Parathyroid adenoma (tissue), 2 donors: Measurements from ENCODE around the gene COPZ1.

Experiments
- H2AFZ ChIP-seq: fragments of 300-600 bp; sonication (generic); one replicate; pipeline ENCODE4 v1.7.0; 2017; ENCODE audit warnings: antibody characterized with exemption, mild to moderate bottlenecking
- H3K27ac ChIP-seq: fragments of 300-600 bp; sonication (generic); one replicate; pipeline ENCODE4 v1.7.0; 2017
- H3K27me3 ChIP-seq: fragments of 300-600 bp; sonication (generic); one replicate; pipeline ENCODE4 v1.7.0; 2017; ENCODE audit warnings: low read length; ENCODE audit not compliant: control insufficient read depth, insufficient read depth
- H3K36me3 ChIP-seq: fragments of 300-600 bp; sonication (generic); one replicate; pipeline ENCODE4 v1.7.0; 2017; ENCODE audit warnings: low read length; ENCODE audit not compliant: control insufficient read depth, insufficient read depth
- H3K4me1 ChIP-seq: fragments of 300-600 bp; sonication (generic); one replicate; pipeline ENCODE4 v1.7.0; 2017; ENCODE audit warnings: control low read depth
- H3K4me2 ChIP-seq: fragments of 300-600 bp; sonication (generic); one replicate; pipeline ENCODE4 v1.7.0; 2017; ENCODE audit warnings: low read length
- H3K4me3 ChIP-seq: fragments of 300-600 bp; sonication (generic); one replicate; pipeline ENCODE4 v1.7.0; 2017; ENCODE audit warnings: low read depth, low read length
- H3K79me2 ChIP-seq: fragments of 300-600 bp; sonication (generic); one replicate; pipeline ENCODE4 v1.7.0; 2017; ENCODE audit warnings: control low read depth
- H3K9ac ChIP-seq: fragments of 300-600 bp; sonication (generic); one replicate; pipeline ENCODE4 v1.7.0; 2017; ENCODE audit warnings: mild to moderate bottlenecking
- H3K9me3 ChIP-seq: fragments of 300-600 bp; sonication (generic); one replicate; pipeline ENCODE4 v1.7.0; 2017; ENCODE audit warnings: low read length; ENCODE audit not compliant: control insufficient read depth
- TF ChIP-seq, protein P1 (sequence below): fragments of 300-600 bp; sonication (generic); IDR thresholded peaks from one replicate; pipeline ENCODE4 v1.7.0; 2017; ENCODE audit warnings: antibody characterized with exemption, mild to moderate bottlenecking
- donor health status: primary hyperparathyroidism.

COPZ1 gene

DNA sequence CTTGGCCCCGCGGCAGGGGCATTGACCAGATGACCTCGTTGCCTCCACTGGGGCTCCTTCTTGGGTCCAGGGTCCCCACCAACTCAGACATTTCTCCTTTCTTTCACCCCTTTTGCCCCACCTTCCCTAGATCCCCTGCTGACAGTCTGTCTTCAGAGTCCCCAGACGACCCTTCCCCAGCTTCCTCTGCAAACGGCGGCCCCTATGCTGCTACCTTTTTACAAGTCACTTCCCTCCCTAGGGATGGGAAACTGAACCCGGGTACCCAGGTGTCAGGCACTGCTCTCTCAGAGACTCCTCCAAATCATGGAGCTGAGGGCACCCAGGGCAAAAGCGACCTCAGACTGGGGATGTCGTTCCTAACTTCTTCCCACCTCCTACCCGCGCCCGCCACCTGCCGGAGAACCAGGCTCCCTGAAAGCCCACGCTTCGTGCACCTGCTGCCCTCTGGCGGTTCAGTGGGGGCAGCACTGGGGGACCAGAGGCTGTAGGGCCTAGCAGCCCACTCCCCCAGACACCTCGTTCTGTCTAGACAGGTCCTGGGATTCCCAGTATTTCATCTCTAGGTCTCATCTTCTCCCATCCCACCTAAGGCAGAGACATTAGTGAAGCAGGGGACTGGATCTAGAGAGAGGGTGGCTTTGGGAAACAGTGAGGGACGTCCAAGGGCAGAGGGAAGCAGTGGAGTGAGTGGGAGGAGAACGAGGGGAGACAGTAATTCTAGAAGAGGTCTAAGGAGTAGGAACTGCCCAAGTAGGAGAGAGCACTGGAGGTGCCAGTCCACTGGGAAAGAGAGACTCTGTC lies 54.7 kb downstream of the COPZ1 start:
- Histone ChIP-seq H3K4me1 (peaks cover 10% of the 10 kb centered on the region), H3K9ac (no peak overlapping the region), H3K36me3 (no peaks in the 10 kb centered on the region)

DNA sequence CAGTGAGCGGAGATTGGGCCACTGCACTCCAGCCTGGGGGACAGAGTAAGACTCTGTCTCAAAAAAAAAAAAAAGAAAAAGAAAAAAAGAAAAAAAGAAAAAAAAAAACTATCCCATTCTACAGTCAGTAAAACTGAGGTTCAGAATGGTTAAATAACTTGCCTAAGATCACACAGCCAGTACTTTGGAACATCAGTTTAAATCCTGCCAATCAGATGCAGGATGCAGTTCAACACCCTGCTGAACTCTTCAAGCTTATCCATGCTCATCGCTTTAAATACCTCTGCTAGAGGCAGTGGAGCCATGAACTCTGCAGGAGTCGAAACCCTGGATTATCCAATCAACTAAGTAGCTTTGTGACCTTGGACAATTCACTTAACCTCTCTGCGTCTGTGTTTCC lies 56.2 kb downstream of the COPZ1 start:
- Histone ChIP-seq H3K36me3 (no peaks in the 10 kb centered on the region), H3K4me2 (no peak overlapping the region), H3K4me1 (peaks cover 10% of the 10 kb centered on the region), H3K27me3 (no peaks in the 10 kb centered on the region), H2AFZ (no peak overlapping the region), H3K79me2 (peaks cover 2% of the 10 kb centered on the region), H3K4me3 (no peak overlapping the region), H3K9ac (no peak overlapping the region), H3K9me3 (no peaks in the 10 kb centered on the region), H3K27ac (no peak overlapping the region)
- TF ChIP-seq, protein P1, sequence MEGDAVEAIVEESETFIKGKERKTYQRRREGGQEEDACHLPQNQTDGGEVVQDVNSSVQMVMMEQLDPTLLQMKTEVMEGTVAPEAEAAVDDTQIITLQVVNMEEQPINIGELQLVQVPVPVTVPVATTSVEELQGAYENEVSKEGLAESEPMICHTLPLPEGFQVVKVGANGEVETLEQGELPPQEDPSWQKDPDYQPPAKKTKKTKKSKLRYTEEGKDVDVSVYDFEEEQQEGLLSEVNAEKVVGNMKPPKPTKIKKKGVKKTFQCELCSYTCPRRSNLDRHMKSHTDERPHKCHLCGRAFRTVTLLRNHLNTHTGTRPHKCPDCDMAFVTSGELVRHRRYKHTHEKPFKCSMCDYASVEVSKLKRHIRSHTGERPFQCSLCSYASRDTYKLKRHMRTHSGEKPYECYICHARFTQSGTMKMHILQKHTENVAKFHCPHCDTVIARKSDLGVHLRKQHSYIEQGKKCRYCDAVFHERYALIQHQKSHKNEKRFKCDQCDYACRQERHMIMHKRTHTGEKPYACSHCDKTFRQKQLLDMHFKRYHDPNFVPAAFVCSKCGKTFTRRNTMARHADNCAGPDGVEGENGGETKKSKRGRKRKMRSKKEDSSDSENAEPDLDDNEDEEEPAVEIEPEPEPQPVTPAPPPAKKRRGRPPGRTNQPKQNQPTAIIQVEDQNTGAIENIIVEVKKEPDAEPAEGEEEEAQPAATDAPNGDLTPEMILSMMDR, result no peak

More for the DNA sequence above, 54.7 kb downstream of the COPZ1 start:
- no peaks in the 10 kb centered on the region for H3K9me3 ChIP-seq
- peak overlapping the region; percentile 73 for H2AFZ ChIP-seq
- H3K27me3 ChIP-seq, result no peaks in the 10 kb centered on the region
- peak overlapping the region; percentile 69 for H3K27ac ChIP-seq
- peaks cover 2% of the 10 kb centered on the region for H3K79me2 ChIP-seq
- H3K4me2 ChIP-seq, result peak overlapping the region; percentile 94
- TF ChIP-seq, protein P1, result peak; percentile 100
- H3K4me3 ChIP-seq, result peak overlapping the region; percentile 50

DNA sequence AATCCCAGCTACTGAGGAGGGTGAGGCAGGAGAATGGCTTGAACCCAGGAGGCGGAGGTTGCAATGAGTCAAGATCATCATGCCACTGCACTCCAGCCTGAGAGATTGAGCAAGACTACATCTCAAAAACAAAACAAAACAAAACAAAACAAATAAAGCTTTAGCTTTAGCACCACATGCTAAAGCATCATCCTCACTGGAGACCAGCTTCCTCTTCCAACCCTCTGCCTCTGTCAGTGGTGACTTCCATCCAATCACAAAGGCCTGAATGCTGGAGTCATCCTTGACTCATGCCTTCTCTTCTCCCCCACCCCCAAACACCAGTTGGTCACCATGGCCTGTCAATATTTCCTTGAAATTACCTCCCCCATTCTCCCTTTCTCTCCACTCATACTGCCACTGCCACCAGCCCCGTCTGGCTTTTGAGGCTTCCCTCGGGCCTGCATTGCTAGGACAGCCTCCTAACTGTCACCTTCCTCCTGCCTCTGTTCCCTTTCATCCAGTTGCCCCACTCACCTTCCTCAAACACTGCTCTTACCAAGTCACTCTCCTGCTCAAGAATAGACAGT lies 58.2 kb downstream of the COPZ1 start:
- no peaks in the 10 kb centered on the region for H3K9me3 ChIP-seq
- H3K4me2 ChIP-seq, result no peak overlapping the region
- no peak overlapping the region for H3K9ac ChIP-seq
- H3K4me1 ChIP-seq, result peaks cover 22% of the 10 kb centered on the region
- no peaks in the 10 kb centered on the region for H3K27me3 ChIP-seq
- TF ChIP-seq, protein P1, result no peak
- H3K4me3 ChIP-seq, result no peak overlapping the region
- H2AFZ ChIP-seq, result no peak overlapping the region
- no peak overlapping the region for H3K27ac ChIP-seq
- H3K36me3 ChIP-seq, result no peaks in the 10 kb centered on the region
- H3K79me2 ChIP-seq, result peaks cover 2% of the 10 kb centered on the region

DNA sequence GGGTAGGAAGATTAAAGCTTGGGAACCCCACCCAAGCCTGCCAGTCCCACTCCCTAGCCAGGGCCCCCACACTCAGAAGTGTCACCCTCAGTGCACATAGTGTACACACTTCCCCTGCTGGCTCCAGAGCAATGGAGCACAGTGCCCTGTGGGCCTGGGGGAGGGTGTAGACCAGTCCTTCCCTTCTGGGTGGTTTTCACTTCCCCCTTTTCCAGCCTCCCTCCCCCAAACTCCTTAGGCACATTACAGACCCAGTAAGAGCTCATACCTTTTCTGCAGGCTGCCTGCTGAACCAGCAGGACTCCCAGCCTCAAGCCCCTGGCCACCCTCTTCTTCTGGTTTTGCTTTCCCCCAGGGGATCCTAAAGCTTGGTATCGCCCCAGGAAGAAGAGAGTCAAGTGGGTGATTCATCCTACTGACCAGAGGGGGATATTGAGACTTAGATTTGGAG lies 59.7 kb downstream of the COPZ1 start, which contains the start of gene ZNF385A:
ZNF385A (minus strand) TSS at position 143 of the 451 bp plus-strand sequence. CDS start 219 bp downstream, outside the sequence.
- H3K36me3 ChIP-seq, result no peaks in the 10 kb centered on the region
- H3K27me3 ChIP-seq, result no peaks in the 10 kb centered on the region
- H3K9me3 ChIP-seq, result no peaks in the 10 kb centered on the region
- no peak within 1 kb of the TSS for H3K9ac ChIP-seq
- no peak within 1 kb of the TSS for H3K4me3 ChIP-seq
- peaks cover 18% of the 10 kb centered on the region for H3K4me1 ChIP-seq
- no peak within 1 kb of the TSS for H2AFZ ChIP-seq
- no peak within 1 kb of the TSS for H3K4me2 ChIP-seq
- TF ChIP-seq, protein P1, result no peak
- no peak within 1 kb of the TSS for H3K27ac ChIP-seq
- H3K79me2 ChIP-seq, result no peaks in the 10 kb centered on the region
